ENCODE measurements around the gene EIF2AK2. TPM values are rescaled to one million over a fixed set of nuclear protein-coding genes. Genes with fewer than 3 reads are reported as not detected.

EIF2AK2 gene
- total and polyA plus RNA-seq, 10 of the 15 experiments (the other 5 are each of a cell fraction or from before 2014, with no cell fraction given), result 16.2 to 81.4 (median 63.3) TPM

DNA sequence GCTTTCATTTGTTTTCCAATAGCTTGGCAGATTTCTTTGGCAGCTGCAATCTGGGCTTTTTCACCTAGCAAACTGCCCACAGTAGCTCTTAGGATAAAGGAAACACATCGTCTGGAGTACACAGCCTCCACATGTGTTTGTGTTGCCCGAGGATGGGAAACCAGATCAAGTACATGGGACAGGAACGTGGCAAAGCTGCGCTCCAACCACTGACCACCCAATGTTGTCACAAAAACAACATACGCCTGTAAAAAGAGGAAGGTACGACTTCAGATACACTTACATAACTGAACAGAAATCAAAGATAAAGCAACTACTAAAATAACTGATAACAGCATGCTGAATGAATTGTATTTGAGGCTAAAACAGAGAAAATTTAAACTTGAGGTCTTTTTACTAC lies 88.1 kb downstream of the EIF2AK2 start (continued):
- no peak for TF ChIP-seq RAD21 (IDR thresholded peaks at IDR 0.05; ENCODE audit: insufficient read depth, low read depth, low read length)
- TF ChIP-seq SREBF2 (IDR thresholded peaks at IDR 0.05; ENCODE audit: low read length), result no peak
- TF ChIP-seq GATAD2B (conservative IDR thresholded peaks at IDR 0.05; ENCODE audit: low read depth), result no peak
- no peak for TF ChIP-seq E2F4 (IDR thresholded peaks at IDR 0.05; ENCODE audit: low read depth, low read length)
- TF ChIP-seq SUPT20H (IDR thresholded peaks at IDR 0.05; ENCODE audit: borderline replicate concordance, control insufficient read depth, low read depth, low read length), result no peak

DNA sequence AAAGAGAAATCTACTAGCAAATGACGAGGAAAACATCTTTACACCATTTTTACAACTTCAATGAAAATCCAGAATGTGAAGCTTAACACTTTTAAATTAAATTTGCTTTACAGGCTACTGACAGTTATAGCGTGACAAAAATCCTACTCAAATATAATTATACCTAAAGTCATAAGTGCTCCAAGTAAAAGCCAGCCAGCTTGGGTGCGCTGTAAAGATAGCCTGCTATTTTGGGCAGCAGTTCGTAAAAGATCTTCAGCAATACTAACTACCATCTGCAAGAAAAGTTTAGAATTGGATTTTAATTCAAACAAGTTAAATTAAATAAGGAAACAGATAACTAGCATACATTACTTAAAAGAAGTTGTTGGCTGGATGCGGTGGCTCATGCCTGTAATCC lies 95.0 kb downstream of the EIF2AK2 start:
- ATAC-seq, result no peak
- Histone ChIP-seq H4K20me1 (ENCODE audit: control insufficient read depth, insufficient read depth) (no peaks in the 10 kb centered on the region), H3K9me3 (replicated peaks; ENCODE audit: control insufficient read depth, insufficient read depth, low read length) (no peaks in the 10 kb centered on the region), H3K79me2 (ENCODE audit: control insufficient read depth, insufficient read depth, low read length) (no peaks in the 10 kb centered on the region), H3K4me1 (ENCODE audit: control insufficient read depth, insufficient read depth, low read length) (no peaks in the 10 kb centered on the region), H3K4me2 (ENCODE audit: control insufficient read depth, insufficient read depth) (no peak overlapping the region), H2AFZ (ENCODE audit: control insufficient read depth, low read depth, low read length) (no peak overlapping the region), H3K27ac (ENCODE audit: control insufficient read depth, insufficient read depth) (no peak overlapping the region), H3K9ac (ENCODE audit: control insufficient read depth, insufficient read depth, low read length) (no peak overlapping the region), H3K36me3 (ENCODE audit: control insufficient read depth in 2 of 2, insufficient read depth in 2 of 2, low read length in 1 of 2) (peaks cover 2 to 35% of the 10 kb centered on the region in 2 experiments; a peak in 3 of 4 replicates), H3K27me3 (replicated peaks in 1 of 2; ENCODE audit: control insufficient read depth in 2 of 2, insufficient read depth in 2 of 2, low read length in 1 of 2) (no peaks in the 10 kb centered on the region), H3K4me3 (no peak overlapping the region)
- RAD21 ChIA-PET (ENCODE audit: unreplicated experiment), result no interaction called here
- CTCF ChIA-PET, result no interaction called here
- SMC1A ChIA-PET (ENCODE audit: uncharacterized antibody, unreplicated experiment), result interaction anchor here (1.3 kb wide), 1 partner anchor 9 kb away, joined by 3 read pairs; no protein-coding TSS in a partner anchor
- no peak for DNase-seq (ENCODE audit: low read depth, low spot score)
- WGBS (ENCODE audit: insufficient coverage, insufficient replicate concordance, low lambda C conversion rate, missing lambda C conversion rate), result 97% methylated on average over 5 of the region's 5 CpGs
- no peak for FAIRE-seq
- no TSS peak for BruUV-seq (replicated peaks)
- in situ Hi-C loops (cut with MboI), result no loop called here
- intact Hi-C loops (cut with micrococcal nuclease; ENCODE audit: unreplicated experiment), result no loop called here
- POLR2A ChIA-PET, result no interaction called here
- TF ChIP-seq CHD4 (IDR thresholded peaks at IDR 0.05) (no peak), ZNF687 (IDR thresholded peaks at IDR 0.05) (no peak), TCF3 (IDR thresholded peaks at IDR 0.05; ENCODE audit: borderline replicate concordance, insufficient read depth, low read depth, low read length) (no peak), BMI1 (IDR thresholded peaks at IDR 0.05; ENCODE audit: borderline replicate concordance) (no peak)
- TF ChIP-seq, protein P1, sequence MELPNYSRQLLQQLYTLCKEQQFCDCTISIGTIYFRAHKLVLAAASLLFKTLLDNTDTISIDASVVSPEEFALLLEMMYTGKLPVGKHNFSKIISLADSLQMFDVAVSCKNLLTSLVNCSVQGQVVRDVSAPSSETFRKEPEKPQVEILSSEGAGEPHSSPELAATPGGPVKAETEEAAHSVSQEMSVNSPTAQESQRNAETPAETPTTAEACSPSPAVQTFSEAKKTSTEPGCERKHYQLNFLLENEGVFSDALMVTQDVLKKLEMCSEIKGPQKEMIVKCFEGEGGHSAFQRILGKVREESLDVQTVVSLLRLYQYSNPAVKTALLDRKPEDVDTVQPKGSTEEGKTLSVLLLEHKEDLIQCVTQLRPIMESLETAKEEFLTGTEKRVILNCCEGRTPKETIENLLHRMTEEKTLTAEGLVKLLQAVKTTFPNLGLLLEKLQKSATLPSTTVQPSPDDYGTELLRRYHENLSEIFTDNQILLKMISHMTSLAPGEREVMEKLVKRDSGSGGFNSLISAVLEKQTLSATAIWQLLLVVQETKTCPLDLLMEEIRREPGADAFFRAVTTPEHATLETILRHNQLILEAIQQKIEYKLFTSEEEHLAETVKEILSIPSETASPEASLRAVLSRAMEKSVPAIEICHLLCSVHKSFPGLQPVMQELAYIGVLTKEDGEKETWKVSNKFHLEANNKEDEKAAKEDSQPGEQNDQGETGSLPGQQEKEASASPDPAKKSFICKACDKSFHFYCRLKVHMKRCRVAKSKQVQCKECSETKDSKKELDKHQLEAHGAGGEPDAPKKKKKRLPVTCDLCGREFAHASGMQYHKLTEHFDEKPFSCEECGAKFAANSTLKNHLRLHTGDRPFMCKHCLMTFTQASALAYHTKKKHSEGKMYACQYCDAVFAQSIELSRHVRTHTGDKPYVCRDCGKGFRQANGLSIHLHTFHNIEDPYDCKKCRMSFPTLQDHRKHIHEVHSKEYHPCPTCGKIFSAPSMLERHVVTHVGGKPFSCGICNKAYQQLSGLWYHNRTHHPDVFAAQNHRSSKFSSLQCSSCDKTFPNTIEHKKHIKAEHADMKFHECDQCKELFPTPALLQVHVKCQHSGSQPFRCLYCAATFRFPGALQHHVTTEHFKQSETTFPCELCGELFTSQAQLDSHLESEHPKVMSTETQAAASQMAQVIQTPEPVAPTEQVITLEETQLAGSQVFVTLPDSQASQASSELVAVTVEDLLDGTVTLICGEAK (IDR thresholded peaks at IDR 0.05; ENCODE audit: borderline replicate concordance), result no peak
- TF ChIP-seq, protein P2, sequence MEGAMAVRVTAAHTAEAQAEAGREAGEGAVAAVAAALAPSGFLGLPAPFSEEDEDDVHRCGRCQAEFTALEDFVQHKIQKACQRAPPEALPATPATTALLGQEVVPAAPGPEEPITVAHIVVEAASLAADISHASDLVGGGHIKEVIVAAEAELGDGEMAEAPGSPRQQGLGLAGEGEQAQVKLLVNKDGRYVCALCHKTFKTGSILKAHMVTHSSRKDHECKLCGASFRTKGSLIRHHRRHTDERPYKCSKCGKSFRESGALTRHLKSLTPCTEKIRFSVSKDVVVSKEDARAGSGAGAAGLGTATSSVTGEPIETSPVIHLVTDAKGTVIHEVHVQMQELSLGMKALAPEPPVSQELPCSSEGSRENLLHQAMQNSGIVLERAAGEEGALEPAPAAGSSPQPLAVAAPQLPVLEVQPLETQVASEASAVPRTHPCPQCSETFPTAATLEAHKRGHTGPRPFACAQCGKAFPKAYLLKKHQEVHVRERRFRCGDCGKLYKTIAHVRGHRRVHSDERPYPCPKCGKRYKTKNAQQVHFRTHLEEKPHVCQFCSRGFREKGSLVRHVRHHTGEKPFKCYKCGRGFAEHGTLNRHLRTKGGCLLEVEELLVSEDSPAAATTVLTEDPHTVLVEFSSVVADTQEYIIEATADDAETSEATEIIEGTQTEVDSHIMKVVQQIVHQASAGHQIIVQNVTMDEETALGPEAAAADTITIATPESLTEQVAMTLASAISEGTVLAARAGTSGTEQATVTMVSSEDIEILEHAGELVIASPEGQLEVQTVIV (IDR thresholded peaks at IDR 0.05; ENCODE audit: borderline replicate concordance, partially characterized antibody), result no peak

Data from GM12878 (cell line).